ENCODE results near the gene PRSS53. TPM values are rescaled to one million over a fixed set of nuclear protein-coding genes. Genes with fewer than 3 reads are reported as not detected.
A peak's percentile ranks its signal among the peaks of the same experiment; 100 is the strongest.

The PRSS53 gene
- total RNA-seq, 2 experiments from 2014 or later: 3.7 to 5.7 TPM

DNA sequence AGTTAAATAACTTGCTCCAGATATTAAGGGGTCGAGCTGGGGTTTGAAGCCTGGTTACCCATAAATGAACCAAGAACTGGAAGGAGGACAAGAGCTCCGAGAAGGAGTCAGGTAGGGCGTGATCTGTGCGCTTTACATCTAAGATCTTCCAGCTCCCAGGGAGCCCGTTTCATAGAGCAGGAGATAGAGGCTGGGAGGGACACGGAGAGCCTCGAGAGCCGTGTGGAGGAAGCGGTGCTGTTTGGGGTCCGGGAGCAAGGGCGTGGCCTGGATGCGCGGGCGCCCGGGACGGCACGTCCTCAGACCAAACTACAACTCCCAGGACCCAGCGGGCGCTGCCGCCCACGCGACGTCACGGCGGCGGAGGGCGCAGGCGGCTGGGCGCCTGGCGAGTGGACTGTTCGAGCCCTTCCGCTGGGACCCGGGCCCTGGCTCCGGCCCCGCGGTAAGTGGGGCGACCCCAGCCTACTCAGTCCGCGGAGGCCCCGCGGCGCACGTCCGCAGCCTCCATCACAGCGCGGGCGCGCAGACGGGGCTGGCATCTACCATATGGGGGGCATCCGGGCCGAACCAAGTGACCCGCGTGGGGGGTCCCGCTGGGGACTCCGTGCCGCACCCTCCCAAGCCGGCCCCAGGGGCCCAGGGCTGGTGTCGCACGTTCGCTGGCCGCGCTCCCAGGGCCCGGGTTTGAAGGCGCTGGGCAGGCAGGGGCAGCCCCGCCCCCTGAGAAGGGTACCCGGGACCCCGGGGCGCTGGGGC, 19.5 kb upstream of the PRSS53 start, which contains the start of gene BCKDK:
Gene BCKDK, plus strand, starts transcription at position 352 of the 759 bp plus-strand sequence. CDS start 838 bp downstream, outside the sequence.
- Histone ChIP-seq H3K27ac (ENCODE audit: low read depth, low read length, poor library complexity, severe bottlenecking) (peak within 1 kb of the TSS; percentile 38), H3K4me2 (ENCODE audit: low read length) (peak within 1 kb of the TSS; percentile 96), H2AFZ (ENCODE audit: low read length) (peak within 1 kb of the TSS; percentile 93), H3K4me3 (ENCODE audit: low read depth, low read length, poor library complexity, severe bottlenecking) (peak within 1 kb of the TSS; percentile 87), H3K79me2 (ENCODE audit: insufficient read depth, low read depth, low read length) (no peaks in the 10 kb centered on the region), H4K20me1 (ENCODE audit: insufficient read depth, low read length) (no peaks in the 10 kb centered on the region), H3K4me1 (ENCODE audit: insufficient read depth, low read length, poor library complexity, severe bottlenecking) (peaks cover 18% of the 10 kb centered on the region), H3K9me3 (ENCODE audit: low read length) (no peaks in the 10 kb centered on the region), H3K36me3 (ENCODE audit: insufficient read depth, low read length) (peaks cover 32% of the 10 kb centered on the region), H3K9me2 (ENCODE audit: insufficient read depth, low read length) (no peaks in the 10 kb centered on the region)
- ChIA-PET POLR2A (interaction anchor here (0.9 to 1.7 kb wide), 3 partner anchors 9 to 34 kb away, joined by 3 to 8 read pairs (median 3); partner anchors contain the start of gene KAT8), CTCF (ENCODE audit: unreplicated experiment) (no interaction called here)
- no TSS peak for BruUV-seq (replicated peaks)
- peak; percentile 88 for DNase-seq (ENCODE audit: low spot score)
- intact Hi-C loops (cut with micrococcal nuclease; ENCODE audit: unreplicated experiment): loop anchor here (2.0 kb wide), 1 partner anchor 35 kb away; no protein-coding TSS in a partner anchor
- TF ChIP-seq, protein P1, sequence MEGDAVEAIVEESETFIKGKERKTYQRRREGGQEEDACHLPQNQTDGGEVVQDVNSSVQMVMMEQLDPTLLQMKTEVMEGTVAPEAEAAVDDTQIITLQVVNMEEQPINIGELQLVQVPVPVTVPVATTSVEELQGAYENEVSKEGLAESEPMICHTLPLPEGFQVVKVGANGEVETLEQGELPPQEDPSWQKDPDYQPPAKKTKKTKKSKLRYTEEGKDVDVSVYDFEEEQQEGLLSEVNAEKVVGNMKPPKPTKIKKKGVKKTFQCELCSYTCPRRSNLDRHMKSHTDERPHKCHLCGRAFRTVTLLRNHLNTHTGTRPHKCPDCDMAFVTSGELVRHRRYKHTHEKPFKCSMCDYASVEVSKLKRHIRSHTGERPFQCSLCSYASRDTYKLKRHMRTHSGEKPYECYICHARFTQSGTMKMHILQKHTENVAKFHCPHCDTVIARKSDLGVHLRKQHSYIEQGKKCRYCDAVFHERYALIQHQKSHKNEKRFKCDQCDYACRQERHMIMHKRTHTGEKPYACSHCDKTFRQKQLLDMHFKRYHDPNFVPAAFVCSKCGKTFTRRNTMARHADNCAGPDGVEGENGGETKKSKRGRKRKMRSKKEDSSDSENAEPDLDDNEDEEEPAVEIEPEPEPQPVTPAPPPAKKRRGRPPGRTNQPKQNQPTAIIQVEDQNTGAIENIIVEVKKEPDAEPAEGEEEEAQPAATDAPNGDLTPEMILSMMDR (conservative IDR thresholded peaks at IDR 0.05; ENCODE audit: low read length): no peak
- no peak for TF ChIP-seq EZH2phosphoT487 (IDR thresholded peaks at IDR 0.05; ENCODE audit: borderline replicate concordance, low read depth, low read length)

DNA sequence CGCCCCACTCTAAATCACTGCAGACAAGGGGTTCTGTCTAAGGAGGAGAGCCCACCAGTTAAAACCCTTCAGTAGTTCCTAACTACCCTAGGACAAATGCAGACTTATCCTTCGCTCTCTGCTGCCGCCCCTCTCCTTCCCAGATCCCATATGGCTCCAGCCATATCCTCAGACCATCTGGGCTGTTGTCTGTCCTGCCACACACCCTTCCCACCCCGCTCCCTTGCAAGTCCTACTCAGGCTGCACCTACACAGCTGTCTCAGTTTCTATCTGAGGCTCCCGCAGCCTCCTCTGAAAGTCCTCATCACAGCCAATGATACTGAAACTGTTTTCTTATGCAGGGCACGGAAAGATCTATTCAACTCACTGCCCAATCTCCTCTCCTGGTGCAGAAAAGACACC, 18.7 kb upstream of the PRSS53 start:
- CTCF ChIA-PET (ENCODE audit: unreplicated experiment): interaction anchor here (1.0 kb wide), 1 partner anchor 14 kb away, joined by 4 read pairs; no protein-coding TSS in a partner anchor
- POLR2A ChIA-PET: interaction anchor here (0.6 to 1.7 kb wide), 5 partner anchors 10 to 44 kb away, joined by 3 to 8 read pairs (median 3); partner anchors contain the start of gene KAT8

More for the DNA sequence above, 18.7 kb upstream of the PRSS53 start:
- Histone ChIP-seq H3K9me2 (ENCODE audit: insufficient read depth, low read length) (no peaks in the 10 kb centered on the region), H3K9me3 (ENCODE audit: low read length) (no peaks in the 10 kb centered on the region), H3K79me2 (ENCODE audit: insufficient read depth, low read depth, low read length) (no peaks in the 10 kb centered on the region), H3K4me1 (ENCODE audit: insufficient read depth, low read length, poor library complexity, severe bottlenecking) (peaks cover 18% of the 10 kb centered on the region), H2AFZ (ENCODE audit: low read length) (peak overlapping the region; percentile 93), H3K4me2 (ENCODE audit: low read length) (peak overlapping the region; percentile 96), H3K27ac (ENCODE audit: low read depth, low read length, poor library complexity, severe bottlenecking) (peak overlapping the region; percentile 38), H3K36me3 (ENCODE audit: insufficient read depth, low read length) (peaks cover 25% of the 10 kb centered on the region), H3K4me3 (ENCODE audit: low read depth, low read length, poor library complexity, severe bottlenecking) (peak overlapping the region; percentile 87), H4K20me1 (ENCODE audit: insufficient read depth, low read length) (no peaks in the 10 kb centered on the region)
- intact Hi-C loops (cut with micrococcal nuclease; ENCODE audit: unreplicated experiment): no loop called here
- TF ChIP-seq, protein P1 (conservative IDR thresholded peaks at IDR 0.05; ENCODE audit: low read length): no peak
- no peak for TF ChIP-seq EZH2phosphoT487 (IDR thresholded peaks at IDR 0.05; ENCODE audit: borderline replicate concordance, low read depth, low read length)
- no TSS peak for BruUV-seq (replicated peaks)
- peak; percentile 25 for DNase-seq (ENCODE audit: low spot score)
